T47D (cell line): Measurements from ENCODE around the gene TUNAR.
"Not testable (repeated sequence)": the region's sequence is repeated elsewhere in the genome, so short reads cannot be mapped to it uniquely, and the experiment has no call there.

Source experiments
- DNase-seq, 2 experiments: peaks; one replicate each; pipeline versions ENCODE4 v3.0.0 to v3.0.0-alpha.2; 2011 to 2012; ENCODE audit warnings: low read depth in 1 of 2, low spot score in 1 of 2
- JUND ChIP-seq: IDR thresholded peaks from 2 replicates; pipeline ENCODE4 v1.6.1; 2012; ENCODE audit warnings: low read depth
- in situ Hi-C: cut with HindIII; loops from 2 replicates; pipeline ENCODE4 v1.10.0; 2016; ENCODE audit warnings: low sequenced_read_pairs, low pct_unique_long_range_greater_than_20kb

Gene TUNAR

DNA sequence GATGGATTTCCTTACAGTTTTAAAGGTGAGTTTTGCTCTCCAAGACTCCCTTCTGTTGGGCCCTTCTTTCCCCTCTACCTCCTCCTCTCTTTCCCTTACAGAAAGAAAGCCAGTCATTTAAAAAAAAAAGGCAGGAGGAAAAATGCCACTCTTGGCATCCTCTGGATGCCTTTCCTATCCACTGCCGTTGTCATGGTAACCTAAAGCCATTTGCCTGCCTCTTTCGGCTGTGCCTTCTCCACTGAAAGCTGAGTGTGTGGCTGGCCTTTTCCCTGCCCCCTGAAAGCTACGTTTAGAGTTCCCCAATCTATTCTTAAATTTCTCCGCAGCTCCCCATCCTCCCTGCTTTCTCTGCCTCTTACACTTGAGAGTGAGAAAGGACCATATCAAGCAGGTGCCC is 67.1 kb downstream of the TUNAR start:
- no peak for TF ChIP-seq JUND
- in situ Hi-C loops, result no loop called here
- DNase-seq, result no peak

DNA sequence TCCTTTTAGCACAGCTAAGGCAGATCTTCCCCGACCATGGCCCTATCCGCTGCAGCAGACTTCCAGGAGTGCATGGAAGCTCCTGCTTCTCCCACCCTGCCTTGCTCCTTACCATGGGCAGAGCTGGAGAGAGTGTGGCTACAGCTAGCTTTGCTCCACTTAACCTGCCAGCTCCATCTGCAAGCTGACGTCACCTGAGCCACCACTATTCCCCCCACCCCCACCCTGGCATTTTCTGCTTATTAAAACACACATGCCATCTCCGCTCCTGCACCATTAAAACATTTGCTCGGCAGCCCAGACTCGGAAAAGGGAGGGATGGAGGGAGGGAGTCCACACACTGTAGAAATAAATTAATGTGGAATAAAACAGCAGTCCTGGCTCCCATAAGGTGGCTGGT is 67.8 kb downstream of the TUNAR start:
- DNase-seq, result no peak
- in situ Hi-C loops, result no loop called here
- TF ChIP-seq JUND, result no peak

DNA sequence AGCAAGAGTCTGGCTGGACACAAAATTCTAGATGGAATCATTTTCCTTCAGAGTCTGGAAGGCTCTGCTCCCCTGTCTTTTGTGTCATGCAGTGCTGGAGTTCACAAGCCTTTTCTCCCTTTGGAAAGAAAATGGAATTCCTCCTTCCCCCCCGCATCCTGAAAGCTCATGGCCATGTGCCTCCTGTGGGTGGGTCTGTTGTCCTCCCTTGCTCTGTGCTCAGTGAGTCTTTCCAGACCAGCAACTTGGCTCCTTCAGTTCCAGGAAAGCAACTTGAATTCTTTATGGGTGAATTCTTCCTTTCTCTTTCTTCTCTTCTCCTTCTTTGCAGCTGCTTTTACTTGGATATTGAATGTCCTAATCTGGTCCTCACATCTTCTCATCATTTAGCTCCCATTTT is 70.2 kb downstream of the TUNAR start:
- DNase-seq, result no peak
- no peak for TF ChIP-seq JUND
- in situ Hi-C loops, result no loop called here

DNA sequence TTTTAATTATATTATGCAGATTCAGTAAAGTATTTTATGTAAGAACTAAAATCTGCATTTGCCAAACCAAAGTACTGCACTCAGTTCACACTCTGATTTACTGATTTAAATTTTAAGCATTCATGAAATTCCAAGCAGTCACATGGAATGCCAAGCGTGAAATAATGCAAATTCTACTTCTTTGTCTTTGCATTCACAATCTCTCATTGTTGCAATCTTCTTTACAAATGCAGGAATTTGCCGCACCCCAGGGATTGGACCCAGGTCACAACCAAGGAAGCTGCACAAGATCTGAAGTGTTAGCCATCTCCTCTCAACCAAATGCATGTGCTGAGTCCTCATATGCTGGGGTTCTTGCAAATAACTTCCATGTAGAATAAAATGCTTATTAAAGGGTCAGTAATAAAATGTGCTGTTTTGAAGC is 71.9 kb downstream of the TUNAR start:
- DNase-seq, result no peak
- TF ChIP-seq JUND, result no peak
- in situ Hi-C loops, result no loop called here

DNA sequence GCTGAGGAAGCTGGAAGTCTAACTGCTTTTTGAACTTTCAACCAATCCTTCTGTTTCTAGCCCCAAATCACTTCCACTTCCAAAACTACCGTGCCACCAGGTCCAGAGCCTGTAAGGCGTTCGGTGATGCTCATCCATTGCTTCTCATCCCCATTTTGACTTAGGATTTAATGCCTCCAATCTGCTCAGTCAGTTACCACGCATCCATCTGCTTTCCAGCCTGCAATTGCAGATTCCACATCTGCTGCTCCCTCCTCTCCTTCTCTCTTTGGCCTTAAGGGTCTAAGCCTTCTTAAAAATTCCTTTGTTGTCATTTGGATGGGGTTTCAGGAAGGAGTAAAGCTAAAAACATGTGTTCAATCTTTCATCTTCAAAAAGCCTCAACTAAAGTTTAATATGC is 74.7 kb downstream of the TUNAR start:
- DNase-seq, result no peak
- TF ChIP-seq JUND, result no peak
- in situ Hi-C loops, result no loop called here

DNA sequence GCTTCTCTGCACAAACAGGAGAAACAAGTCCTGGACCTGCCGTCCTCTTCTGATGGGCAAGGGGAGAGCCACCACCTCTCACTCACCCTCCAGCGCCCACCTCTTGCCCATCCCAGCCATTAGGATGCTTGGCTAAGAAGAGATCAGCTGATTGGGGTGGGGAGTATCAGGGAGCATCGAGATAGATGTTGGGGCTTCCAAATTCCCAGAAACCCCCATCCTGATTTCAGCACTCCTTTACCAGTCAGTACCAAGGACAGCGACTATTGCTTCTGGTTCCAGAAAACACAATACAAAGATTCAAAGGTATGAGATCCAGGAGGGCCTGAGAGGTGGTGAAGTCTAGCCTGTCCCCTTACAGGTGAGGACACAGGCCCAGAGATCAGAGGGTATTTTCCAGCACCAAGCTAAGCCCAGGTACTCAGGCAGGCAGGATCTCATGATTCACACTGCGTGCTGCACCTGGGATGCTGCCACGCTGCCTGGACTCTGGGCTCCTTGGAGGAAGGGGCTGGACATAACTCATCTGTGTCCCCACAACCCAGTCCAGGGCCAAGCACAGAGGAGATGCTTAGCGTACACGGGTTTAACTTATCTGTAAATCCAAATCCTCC is 76.6 kb downstream of the TUNAR start:
- peak; percentile 50 to 76 for DNase-seq
- no peak for TF ChIP-seq JUND
- in situ Hi-C loops, result no loop called here

DNA sequence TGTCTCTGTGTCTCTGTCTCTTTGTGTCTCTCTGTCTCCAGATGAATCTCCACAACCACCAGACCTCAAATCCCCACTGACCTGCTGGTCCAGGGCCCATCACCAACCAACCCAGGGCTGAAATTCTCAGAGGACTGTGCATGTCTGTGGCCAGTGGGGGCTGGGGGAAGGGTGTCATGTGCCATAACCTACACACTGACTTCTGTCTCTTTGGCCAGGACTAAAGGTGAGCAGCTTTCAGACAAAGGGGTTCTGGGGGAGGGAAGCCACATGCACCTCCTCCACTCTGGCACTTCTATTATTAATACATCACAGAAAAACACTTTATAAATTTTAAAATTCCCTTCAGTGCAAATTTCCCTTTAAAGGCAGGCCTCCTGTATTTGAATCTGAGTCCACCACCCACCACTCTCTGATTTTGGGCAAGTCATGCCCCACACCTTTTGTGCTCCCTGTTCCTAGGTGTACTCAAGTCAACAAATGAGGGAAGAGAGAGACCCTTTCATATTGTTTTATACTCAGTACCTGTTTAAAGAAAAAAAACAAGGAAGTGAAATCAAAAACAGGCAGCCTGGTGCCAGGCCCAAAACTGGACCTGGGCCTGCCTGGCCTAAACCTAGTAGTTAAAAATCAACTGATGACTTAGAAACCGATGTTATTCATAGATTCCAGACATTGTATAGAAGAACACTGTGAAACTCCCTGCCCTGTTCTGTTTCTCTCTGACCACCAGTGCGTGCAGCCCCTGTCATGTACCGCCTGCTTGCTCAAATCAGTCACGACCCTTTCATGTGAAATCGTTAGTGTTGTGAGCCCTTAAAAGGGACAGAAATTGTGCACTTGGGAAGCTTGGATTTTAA is 80.2 kb downstream of the TUNAR start:
- no peak for TF ChIP-seq JUND
- no peak for DNase-seq
- in situ Hi-C loops, result no loop called here

DNA sequence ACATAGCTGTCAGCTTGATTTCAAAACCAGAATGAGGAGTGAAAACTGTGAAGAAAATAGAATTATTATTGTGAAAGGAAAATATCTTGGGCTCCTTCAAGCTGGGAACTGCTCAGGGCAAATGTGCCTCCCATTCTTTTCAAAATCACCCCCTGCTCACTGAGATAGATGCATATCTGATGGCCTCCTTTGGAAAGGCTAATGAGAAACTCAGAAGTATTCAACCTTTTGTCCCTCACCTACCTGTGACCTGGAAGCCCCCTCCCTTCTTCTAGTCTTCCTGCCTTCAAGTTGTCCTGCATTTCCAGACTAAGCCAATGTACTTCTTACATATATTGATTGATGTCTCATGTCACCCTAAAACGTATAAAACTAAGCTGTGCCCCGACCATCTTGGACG is 81.5 kb downstream of the TUNAR start:
- in situ Hi-C loops, result no loop called here
- DNase-seq, result no peak
- no peak for TF ChIP-seq JUND

DNA sequence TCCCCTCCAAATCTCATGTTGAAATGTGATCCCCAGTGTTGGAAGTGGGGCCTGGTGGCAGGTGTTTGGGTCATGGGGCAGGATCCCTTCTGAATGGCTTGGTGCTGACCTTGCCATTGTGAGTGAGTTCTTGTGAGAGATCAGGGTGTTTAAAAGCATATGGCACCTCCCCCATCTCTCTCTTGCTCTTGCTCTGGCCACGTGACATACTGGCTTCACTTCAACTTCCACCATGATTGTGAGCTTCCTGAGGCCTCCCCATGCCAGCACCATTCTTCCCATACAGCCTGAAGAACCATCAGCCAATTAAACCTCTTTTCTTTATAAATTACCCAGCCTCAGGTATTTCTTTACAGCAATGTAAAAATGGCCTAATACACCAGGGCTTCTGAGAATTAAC is 82.7 kb downstream of the TUNAR start:
- TF ChIP-seq JUND, result no peak
- in situ Hi-C loops, result no loop called here
- no peak for DNase-seq

DNA sequence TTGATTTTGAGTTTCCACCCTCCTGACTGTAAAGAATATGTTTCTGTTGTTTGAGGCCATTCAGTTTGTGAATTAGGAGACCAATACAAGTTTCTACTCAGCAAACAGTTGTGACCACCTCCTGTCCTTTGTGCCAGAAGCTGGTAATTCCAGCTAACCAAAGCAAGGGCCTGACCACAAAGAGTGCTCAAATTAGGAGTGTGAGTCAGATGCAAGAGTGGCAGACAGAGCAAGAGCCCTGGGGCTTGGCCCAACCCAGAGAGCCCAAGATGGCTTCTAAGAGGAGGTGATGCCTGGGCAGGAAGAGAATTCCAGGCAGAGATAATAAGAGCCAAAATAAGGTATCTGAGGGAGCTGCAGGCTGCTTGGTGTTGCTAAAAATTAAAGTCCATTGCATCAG is 84.8 kb downstream of the TUNAR start:
- DNase-seq, result no peak
- TF ChIP-seq JUND, result no peak
- in situ Hi-C loops, result no loop called here

DNA sequence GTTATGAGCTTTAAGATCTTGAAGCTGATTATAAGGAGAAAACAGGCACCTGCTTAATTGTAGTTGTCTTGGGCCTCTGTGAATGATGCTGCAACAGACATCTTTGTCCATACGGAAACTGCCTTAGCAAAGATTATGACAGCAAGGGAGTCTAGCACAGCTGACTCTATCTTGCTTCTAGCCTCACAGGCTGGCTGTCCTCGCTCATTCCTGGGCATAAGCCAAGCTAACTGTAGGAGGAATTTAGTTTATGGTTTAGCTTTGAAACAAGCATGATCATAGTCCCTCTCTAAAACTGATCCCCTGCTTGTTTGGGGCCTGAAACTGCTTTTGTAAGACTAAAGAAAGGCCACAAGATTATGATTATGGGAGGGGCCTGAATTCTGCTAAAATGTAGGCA is 88.3 kb downstream of the TUNAR start:
- in situ Hi-C loops, result no loop called here
- no peak for DNase-seq
- no peak for TF ChIP-seq JUND

DNA sequence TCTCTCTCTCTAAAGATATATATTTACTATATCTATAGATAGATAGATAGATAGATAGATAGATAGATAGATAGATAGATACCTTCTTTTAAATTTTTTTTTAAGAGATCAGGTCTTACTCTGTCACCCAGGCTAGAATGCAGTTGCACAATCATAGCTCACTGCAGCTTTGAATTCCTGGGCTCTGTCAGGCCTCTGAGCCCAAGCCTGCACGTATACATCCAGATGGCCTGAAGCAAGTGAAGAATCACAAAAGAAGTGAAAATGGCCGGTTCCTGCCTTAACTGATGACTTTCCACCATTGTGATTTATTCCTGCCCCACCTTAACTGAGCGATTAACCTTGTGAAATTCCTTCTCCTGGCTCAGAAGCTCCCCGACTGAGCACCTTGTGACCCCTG is 91.4 kb downstream of the TUNAR start:
- DNase-seq, in situ Hi-C loops: not testable (repeated sequence)
